A549 treated with AZD9567 at 1 μM for 4 hours (cell line): ENCODE measurements around the gene EIF4A2. TPM values are rescaled to one million over a fixed set of nuclear protein-coding genes. Genes with fewer than 3 reads are reported as not detected.

Source experiments
- total RNA-seq: library from RNA; stranded (reverse); fragments of 200-300 nt; extraction: Qiagen RNA extraction; gene quantifications from 5 replicates; pipeline ENCODE4 v1.2.3, GENCODE V29; 2022; ENCODE audit not compliant: insufficient read depth

The EIF4A2 gene
- total RNA-seq: 145 to 165 TPM (median 156 TPM) in 5 replicates

DNA sequence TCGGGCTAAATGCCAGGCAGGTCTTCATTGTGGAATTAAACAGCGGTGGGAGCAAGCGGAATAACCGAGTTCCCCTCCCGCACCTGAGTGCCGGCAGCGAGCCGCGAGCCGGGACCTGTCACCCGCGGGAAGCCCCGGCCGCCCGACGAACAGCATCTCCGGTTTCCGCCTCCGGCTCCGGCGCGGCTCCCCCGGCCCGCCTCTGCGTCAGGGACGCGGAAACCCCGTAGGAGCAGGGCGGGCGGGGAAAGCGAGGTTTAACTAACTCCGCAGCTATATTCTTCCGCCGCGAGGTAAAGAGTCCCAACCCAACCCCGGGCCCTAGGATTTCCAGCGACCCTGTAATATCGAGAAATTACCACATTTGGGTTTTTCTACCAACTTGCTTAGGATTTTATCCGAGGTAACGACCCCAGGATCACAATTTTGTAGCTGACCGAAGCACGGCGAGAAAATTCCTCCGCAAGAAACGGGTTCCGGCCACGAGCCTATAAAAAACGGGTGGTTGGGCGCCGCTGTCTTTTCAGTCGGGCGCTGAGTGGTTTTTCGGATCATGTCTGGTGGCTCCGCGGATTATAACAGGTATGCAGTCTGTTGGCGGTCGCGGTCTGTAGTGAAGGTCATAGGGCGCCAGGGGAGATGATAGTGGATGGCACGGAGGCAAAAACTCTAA is at the start of gene EIF4A2:
EIF4A2 (plus strand) TSS at position 520 of the 673 bp plus-strand sequence; CDS start at position 554, 34 bp downstream.

DNA sequence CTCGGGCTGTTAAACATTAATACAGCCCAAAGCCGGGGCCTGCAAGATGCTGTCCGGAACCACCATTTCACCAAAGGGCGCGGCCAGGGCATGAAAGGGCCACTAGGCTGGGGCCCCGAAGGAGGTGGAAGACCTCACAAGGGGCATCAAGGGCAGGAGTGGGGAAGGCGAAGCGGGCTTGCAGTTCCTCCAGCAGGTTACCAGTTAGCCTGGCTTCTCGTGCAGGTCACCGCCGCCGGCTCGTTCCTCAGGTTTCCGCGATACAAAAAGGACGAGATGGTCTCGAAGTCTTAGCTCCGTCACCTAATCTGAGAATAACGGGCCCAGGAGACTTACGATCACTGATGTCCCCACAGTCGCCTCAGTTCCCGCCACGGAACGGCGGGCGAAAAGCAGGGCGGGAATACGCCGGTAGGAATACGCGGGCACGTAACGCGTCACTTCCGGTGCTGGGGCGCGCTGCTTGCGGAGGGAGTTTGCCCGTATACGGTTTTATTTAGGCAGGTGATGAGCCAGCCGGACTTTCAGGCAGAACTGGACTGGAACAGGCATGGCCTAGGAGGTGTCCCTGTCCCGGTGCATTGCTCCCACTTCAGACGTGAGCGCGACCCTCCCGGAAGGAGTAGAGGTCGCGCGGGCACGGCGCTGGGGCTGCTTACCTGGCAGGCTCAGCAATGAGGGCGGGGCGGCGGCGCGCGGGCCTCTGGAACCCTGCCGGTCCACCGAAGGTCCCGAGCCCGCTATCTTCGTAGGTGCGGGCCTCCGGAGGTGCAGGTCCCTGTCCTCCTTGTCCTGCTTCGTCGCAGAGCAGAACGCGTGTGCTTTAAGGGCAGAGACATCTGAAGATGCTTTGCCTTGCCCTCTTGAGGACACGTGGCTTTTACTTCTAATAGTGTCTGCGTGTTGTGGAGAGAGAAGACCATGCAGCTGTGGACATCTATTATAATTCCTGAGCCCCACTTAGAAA is 23.0 kb downstream of the EIF4A2 start, which contains the start of gene RFC4:
RFC4 (minus strand) TSS at position 394 of the 967 bp plus-strand sequence. CDS start 1,769 bp downstream, outside the sequence.

Other genes with a start within 250 kb of the EIF4A2 start
- 0.91 to 1.2 TPM (median 1.0 TPM) in 4 of 5 replicates, not detected in the other for gene CRYGS, start 239.2 kb upstream of the EIF4A2 start, total RNA-seq
- 6.5 to 10.0 TPM (median 7.1 TPM) in 5 replicates for gene TBCCD1, start 216.2 kb upstream of the EIF4A2 start, total RNA-seq
- 47.8 to 52.6 TPM (median 51.5 TPM) in 5 replicates for gene DNAJB11, start 212.9 kb upstream of the EIF4A2 start, total RNA-seq
- 0.05 to 1.3 TPM (median 0.10 TPM) in 4 of 5 replicates, not detected in the other for gene AHSG, start 170.5 kb upstream of the EIF4A2 start, total RNA-seq
- gene FETUB, start 143.2 kb upstream of the EIF4A2 start, total RNA-seq: 0.09 to 0.13 TPM (median 0.10 TPM) in 3 of 5 replicates, not detected in the others
- not detected in 5 replicates for gene HRG, start 117.6 kb upstream of the EIF4A2 start, total RNA-seq
- gene KNG1, start 66.2 kb upstream of the EIF4A2 start, total RNA-seq: not detected in 5 replicates
- gene RFC4, start 22.9 kb downstream of the EIF4A2 start, total RNA-seq: 42.2 to 45.6 TPM (median 43.3 TPM) in 5 replicates
- not detected in 5 replicates for gene ADIPOQ, start 59.1 kb downstream of the EIF4A2 start, total RNA-seq
- gene ST6GAL1, start 146.9 kb downstream of the EIF4A2 start, total RNA-seq: 2.7 to 4.2 TPM (median 3.5 TPM) in 5 replicates